Fibroblast of lung (primary cell): ENCODE measurements around the gene CLEC16A.

ENCODE experiments used
- EZH2 ChIP-seq: IDR thresholded peaks from 2 replicates; pipeline ENCODE4 v1.5.1; 2012; ENCODE audit warnings: low read length, control low read depth, mild to moderate bottlenecking; ENCODE audit errors: missing control alignments
- TF ChIP-seq, protein P1 (sequence below), 2 donors: IDR thresholded peaks in 1 of 2; conservative IDR thresholded peaks in 1 of 2; 1 replicate in 1 of 2; 2 replicates in 1 of 2; pipeline ENCODE4 v1.5.1; 2011 to 2012; ENCODE audit warnings: low read length in 2 of 2, control low read depth in 1 of 2, inconsistent platforms in 1 of 2, low read depth in 1 of 2, mild to moderate bottlenecking in 1 of 2

DNA sequence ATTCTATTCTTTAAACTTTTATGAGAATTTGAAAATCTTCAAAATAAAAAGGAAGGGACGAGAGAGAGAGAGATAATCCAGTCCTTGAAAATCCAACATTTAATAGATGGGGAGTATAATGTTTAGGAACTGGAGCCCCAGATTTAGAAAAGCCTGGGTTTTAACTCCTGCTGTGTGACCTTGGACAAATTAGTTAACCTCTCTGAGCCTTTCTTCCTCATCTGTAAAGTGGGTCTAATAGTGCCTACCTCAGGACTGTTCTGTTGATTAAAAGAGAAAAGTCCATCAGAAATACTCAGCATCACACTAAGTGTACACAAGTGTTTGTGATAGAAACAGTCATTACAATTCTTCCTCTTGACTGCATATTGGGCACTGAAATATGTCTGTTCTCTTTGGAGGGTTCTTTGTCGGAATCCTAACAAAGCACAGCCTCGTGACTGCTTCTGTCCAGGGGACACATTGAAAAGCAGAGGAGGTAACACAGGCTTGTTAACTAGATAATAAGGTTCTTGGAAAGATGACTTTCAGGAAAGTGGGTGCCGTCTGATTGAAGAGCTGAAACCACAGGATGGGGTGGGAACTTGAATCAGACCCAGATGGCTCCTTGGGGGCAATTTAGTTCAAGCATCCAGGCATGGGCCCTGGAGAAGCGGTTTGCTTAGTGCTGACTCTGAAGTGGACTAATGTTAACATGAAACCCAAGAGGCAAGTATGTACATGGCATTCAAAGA is 128.2 kb downstream of the CLEC16A start:
- TF ChIP-seq, protein P1, sequence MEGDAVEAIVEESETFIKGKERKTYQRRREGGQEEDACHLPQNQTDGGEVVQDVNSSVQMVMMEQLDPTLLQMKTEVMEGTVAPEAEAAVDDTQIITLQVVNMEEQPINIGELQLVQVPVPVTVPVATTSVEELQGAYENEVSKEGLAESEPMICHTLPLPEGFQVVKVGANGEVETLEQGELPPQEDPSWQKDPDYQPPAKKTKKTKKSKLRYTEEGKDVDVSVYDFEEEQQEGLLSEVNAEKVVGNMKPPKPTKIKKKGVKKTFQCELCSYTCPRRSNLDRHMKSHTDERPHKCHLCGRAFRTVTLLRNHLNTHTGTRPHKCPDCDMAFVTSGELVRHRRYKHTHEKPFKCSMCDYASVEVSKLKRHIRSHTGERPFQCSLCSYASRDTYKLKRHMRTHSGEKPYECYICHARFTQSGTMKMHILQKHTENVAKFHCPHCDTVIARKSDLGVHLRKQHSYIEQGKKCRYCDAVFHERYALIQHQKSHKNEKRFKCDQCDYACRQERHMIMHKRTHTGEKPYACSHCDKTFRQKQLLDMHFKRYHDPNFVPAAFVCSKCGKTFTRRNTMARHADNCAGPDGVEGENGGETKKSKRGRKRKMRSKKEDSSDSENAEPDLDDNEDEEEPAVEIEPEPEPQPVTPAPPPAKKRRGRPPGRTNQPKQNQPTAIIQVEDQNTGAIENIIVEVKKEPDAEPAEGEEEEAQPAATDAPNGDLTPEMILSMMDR (conservative IDR thresholded peaks at IDR 0.05 in 1 of 2, IDR thresholded peaks at IDR 0.05 in 1 of 2; ENCODE audit: low read depth in 1 of 2, low read length in 2 of 2): no peak
- TF ChIP-seq EZH2: no peak
